GM18511 (cell line): Measurements from ENCODE around the gene CDC42BPG.

Experiments used
- ATAC-seq: cut with Tn5 transposase; IDR thresholded peaks from one replicate; pipeline ENCODE4 v1.9.1; 2021; ENCODE audit warnings: mild to moderate bottlenecking, moderate library complexity; ENCODE audit not compliant: unreplicated experiment

CDC42BPG gene

GRCh38 chr11:64880240-64881001 is 36.0 kb upstream of the CDC42BPG start:
- ATAC-seq, result no peak

GRCh38 chr11:64879244-64879900 is 34.9 kb upstream of the CDC42BPG start:
- ATAC-seq, result no peak

DNA sequence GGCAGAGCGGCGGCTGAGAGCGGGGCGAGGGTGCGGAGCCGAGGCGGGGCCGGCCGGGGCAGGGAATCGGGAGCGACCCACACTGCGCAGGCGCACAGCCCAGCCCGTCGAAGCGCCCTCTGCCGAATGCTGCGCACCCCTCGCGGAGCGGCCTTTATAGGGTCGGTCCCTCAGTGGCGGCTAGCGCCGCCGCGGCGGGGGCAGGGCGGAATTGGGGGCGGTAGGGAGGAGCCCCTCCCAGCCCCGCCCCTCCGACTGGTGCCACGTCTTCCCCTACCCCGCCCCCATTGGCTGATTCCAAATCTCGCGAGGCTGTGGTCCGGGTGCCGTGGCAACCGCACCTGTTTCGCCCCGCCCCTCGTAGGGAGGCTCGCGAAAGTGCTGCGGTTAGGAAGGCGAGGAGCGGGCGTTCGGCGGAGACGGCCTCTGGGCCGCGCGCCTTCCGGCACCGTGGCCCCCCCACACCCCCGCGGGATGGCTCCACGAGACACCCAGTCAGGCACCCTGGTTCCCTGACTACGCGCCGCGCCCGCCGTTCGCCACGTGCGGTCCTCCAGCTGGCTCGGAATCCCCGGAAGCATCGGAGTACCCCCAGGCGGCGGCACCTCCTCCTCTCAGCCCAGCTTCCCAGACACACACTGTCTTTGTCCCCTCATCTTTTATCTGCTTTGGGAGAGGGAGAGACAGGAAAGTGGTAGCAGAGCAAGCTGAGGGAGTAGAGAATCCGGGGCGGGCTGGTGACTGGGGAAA is 34.2 kb upstream of the CDC42BPG start, which contains the start of gene EHD1:
Gene EHD1, minus strand, starts transcription at position 128 of the 750 bp plus-strand sequence. CDS start 157 bp downstream, outside the sequence.
- ATAC-seq, result peak; percentile 72

DNA sequence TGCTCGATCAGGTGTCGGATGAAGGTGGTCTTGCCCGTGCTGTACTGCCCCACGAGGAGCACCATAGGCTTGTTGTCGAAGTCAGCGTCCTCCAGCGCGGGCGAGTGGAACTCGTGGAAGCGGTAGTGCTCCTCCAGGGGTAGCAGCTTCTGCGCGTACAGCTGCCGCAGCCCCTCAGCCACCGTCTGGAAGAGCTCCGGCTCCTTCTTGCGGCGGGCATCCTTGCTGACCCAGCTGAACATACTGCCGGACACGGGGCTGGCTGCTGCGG is 33.7 kb upstream of the CDC42BPG start:
- ATAC-seq, result no peak

GRCh38 chr11:64877390-64878222 is 33.2 kb upstream of the CDC42BPG start:
- ATAC-seq, result peak; percentile 7

- no peak for ATAC-seq
These were observed 32.4 kb upstream of the CDC42BPG start for GRCh38 chr11:64876835-64877341.

DNA sequence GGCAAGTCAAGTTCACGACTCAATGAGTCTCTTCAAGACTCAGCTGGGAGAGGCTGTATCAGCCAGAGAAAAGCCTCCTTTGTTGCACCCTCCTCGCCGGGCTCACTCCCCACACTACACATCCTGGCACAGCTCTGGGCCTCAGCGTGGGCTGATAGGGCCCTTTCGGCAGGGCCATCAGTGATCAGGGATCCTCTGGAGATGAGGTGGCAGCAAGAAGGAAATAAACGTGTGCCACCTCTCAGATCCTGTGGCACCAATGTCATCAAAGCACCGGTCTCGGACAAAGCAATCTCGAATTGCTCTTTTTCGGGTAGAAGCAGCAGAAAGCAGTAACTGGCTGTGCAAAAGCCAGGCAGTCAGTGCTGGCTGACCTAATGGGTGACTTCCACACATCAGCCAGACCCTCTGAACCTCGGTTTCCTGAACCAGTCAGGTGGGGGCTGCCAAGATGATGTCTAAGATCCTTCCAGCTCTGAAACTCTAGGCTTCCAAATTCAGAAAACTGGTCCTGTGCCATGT is 31.8 kb upstream of the CDC42BPG start:
- no peak for ATAC-seq

DNA sequence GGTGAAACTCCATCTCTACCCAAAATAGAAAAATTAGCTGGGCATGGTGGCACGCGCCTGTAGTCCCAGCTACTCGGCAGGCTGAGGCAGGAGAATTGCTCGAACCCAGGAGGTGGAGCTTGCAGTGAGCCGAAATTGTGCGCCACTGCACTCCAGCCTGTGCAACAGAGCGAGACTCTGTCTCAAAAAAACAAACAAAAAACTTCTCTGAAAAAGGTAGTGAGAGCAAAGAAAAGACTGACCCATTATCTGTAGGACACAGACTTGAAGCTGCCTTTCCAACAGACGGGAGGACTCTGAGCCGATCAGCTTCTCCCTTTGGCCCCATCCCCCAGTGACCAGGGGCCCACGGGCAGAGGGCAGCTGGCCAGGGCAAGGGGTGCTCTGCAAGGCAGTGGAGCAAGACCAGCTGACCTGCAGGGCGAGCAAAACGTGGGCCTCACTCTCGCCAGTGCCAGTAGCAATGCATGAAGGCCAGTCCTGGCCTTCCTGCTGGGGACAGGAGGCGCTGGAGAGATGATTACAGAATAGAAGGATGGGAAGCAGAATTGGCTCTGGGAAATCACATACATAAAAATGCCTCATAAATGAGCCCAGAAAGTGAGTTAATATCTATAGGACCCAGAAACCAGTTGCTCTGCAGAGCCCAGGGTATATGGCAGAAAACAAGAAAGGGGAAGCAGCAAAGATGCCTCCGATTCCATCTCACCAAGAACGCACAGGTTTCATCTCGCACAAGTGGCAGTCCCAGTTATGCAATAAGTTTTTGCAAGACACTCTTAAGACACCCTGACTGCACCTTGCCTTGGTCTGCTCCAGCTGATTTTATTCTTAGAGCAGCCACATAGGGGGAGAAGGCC is 31.1 kb upstream of the CDC42BPG start:
- no peak for ATAC-seq

- ATAC-seq, result no peak
These were observed 30.1 kb upstream of the CDC42BPG start for GRCh38 chr11:64874308-64875240.

- no peak for ATAC-seq
These were observed 28.5 kb upstream of the CDC42BPG start for GRCh38 chr11:64872790-64873488.

- ATAC-seq, result no peak
These were observed 27.0 kb upstream of the CDC42BPG start for GRCh38 chr11:64871492-64871891.

DNA sequence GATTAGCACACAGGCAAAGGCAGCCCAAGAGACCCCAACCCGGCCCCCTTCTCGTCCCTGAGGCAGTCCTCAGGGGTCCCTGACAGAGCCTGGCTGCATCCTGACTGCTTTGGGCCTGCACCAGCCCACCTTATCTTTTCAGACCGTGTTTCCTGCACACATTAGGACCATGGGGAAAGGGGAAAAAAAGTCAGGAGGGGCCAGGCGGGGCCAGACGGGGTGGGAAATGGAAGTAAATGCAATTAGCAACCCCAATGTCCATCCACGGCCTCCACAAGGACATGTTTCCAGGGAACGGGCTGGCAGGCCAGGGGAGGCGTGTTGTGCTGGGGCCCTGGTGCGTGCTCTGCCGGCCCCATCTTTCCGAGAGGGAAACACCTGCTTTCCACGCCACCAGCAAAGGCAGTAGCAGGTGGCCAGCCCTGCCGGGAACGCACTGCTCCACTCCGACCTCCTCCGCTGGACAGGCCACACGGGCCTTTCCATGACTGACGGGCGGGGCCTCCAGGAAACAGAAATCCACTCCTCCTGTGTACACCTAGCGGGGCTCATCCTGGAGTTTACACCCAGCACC is 26.5 kb upstream of the CDC42BPG start:
- no peak for ATAC-seq

DNA sequence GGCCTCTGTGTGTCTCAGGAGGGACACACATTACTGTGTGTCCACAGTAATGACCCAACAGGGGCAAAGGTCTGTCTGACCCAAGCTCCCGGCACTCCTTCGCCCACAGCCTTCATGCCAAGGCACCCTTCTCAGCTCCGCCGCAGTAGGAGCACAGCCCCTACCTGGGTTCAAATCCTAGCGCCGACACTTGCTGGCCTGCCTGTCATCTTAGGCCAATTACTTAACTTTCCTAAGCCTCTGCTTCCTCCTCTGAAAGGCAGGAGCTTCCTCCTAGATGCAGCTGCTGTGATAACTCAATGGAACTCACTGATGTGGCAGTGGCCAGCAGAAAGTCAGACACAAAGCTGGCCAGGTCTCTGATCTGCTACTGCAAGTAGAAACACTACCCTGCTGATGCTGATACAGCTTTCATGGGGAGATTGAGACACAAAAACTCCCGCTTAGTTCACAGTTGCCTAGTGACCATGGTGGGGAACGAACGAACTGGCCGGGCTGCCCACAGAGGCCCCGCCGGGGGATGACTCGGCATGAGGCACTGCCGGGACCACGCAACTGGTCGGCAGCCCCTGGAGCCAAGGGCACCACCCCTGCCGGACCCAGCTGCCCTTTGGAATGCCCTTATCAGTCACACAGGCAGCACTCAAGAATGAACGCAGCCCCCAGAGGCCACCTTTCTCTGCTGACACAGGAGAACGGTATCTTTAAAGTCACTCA is 25.9 kb upstream of the CDC42BPG start:
- no peak for ATAC-seq

- ATAC-seq, result no peak
These were observed 25.2 kb upstream of the CDC42BPG start for GRCh38 chr11:64869571-64870175.

DNA sequence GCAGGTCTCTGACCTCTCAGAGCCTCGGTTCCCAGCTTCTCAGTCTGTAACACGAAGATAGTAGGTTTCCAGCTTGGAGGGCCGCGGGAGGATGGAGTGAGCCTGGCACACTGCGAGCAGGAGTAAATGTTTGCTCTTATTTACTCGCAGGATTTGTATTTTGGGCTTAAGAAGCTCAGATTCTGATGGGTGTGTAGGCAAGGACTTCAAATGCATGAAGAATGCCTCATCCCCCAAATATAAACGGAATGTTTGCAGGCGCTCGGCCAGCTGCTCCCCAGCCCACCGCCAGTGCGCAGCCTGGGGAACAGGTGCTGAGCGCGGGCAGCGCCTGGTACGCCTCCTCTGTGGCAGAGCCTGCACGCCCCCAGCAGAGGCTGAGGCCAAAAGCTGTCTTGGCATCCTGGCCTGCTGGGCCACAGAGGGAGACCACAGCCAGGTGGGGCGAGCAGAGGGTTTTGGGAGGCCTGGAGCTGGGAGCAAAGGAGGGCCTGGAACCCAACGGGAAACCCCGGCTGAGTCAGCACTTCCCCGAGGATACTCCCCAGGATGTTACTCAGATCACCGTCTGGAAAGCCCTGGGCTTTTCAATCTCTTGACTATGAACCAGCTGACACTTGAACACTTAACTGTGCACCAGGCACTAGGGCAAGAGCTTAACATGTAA is 24.6 kb upstream of the CDC42BPG start:
- ATAC-seq, result no peak
